NT2/D1 (cell line): Measurements from ENCODE around the gene HOXB4.

Experiments used
- YY1 ChIP-seq: IDR thresholded peaks from 2 replicates; pipeline ENCODE4 v1.6.1; 2011; ENCODE audit not compliant: insufficient read length, insufficient read depth
- ZNF274 ChIP-seq: IDR thresholded peaks from 2 replicates; pipeline ENCODE4 v1.6.1; 2011; ENCODE audit warnings: mild to moderate bottlenecking, low read depth, low read length

- TF ChIP-seq YY1 (no peak), ZNF274 (no peak)
Measured at GRCh38 chr17:48590607-48591161, 12.5 kb upstream of the HOXB4 start.
